ENCODE data around the gene RIC3.

RIC3 gene

DNA sequence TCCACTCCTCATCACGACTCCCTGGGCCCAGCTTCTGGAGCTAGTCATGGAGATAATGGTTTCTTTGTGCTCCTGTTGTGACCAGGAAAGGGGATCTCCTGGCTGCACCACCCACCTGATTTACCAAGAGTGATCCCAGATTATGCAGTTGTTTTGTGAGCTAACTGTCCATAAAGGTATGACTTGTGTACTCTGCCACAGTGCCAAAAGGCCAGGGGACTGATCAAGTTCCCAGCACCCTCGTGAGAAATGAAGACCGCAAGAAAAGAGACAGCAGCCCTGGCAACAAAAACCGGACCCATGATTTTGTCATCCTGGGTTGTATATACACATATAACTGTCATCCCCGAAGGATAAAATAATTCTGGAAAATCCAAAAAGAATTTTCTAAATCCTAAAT lies 61.2 kb downstream of the RIC3 start:
- TF ChIP-seq, protein P1, sequence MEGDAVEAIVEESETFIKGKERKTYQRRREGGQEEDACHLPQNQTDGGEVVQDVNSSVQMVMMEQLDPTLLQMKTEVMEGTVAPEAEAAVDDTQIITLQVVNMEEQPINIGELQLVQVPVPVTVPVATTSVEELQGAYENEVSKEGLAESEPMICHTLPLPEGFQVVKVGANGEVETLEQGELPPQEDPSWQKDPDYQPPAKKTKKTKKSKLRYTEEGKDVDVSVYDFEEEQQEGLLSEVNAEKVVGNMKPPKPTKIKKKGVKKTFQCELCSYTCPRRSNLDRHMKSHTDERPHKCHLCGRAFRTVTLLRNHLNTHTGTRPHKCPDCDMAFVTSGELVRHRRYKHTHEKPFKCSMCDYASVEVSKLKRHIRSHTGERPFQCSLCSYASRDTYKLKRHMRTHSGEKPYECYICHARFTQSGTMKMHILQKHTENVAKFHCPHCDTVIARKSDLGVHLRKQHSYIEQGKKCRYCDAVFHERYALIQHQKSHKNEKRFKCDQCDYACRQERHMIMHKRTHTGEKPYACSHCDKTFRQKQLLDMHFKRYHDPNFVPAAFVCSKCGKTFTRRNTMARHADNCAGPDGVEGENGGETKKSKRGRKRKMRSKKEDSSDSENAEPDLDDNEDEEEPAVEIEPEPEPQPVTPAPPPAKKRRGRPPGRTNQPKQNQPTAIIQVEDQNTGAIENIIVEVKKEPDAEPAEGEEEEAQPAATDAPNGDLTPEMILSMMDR (IDR thresholded peaks at IDR 0.05): no peak

DNA sequence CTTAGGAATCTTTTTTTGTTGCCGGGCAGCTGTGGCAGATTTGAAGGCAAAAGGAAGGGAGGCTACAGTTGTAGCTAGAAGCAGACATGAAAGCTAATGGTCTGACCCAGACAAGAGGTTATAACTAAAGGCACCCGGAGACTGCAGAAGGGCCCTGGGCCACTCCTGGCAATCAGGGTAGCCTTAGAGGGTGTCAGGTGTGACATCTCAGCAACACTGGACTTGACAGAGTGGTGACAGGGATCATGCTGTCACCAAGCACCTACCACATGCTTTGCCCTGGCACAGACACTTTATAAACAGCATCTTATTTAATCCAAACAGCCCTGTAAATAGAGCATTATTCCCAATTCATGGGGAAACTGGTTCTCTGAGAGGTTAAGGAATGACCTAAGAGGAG lies 62.1 kb downstream of the RIC3 start:
- TF ChIP-seq, protein P1 (IDR thresholded peaks at IDR 0.05): no peak

DNA sequence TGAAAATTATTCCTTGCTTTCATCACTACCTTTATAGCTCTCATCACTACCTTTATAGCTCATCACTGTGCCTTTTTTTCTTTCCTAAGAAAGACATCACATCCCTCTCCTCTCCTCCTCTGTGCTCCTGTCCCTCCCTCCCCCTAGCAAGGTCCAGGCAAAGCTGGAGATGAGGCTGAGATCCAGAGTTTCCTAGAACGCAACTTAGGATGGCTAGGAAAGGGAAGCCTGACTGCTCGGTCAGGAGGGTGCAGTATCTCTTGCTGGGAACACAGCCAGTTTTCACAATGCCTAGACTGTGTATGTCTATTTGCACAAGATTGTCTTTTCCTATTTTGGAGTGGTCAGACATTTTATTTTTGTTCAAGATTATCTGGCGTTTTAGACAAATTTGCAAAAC lies 63.2 kb downstream of the RIC3 start:
- TF ChIP-seq, protein P1 (IDR thresholded peaks at IDR 0.05): no peak

DNA sequence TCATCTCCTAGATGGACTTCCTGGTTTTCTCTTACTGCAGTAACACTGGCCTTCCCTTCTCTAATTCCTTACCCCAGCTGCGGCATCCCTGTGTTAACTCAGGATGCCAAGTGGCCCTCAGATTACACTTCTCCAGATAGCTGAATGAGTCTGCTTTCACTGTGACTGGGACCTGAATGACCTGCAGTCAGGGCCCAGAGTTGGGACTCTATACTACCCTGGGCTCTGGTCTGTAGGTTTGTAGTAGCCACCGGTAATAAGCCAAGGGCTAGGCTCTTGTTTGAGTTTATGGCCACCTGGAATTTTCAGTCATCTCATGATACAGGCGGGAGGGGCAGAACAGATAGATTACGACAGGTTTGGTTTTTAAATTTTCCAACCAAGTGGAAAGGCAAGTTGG lies 63.7 kb downstream of the RIC3 start:
- TF ChIP-seq, protein P1 (IDR thresholded peaks at IDR 0.05): no peak

DNA sequence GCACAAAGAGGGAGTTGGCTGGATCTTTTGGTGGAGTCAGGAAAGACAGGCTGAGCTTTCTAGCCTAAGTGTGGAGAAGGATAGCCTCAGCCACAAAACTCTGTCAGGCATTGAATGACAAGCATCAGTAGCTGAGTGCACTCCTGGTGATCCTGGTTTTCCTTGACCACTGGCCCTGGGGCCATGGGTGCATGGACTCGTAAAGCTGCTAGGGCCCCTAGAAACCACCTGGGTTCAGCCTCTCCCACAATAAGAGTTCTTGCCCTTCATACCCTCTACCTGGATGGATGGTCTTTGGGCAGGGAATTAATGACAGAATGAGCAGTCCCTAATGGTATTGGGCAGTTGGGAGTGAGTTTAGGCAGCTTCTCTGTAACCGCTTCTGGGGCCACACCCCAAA lies 64.9 kb downstream of the RIC3 start:
- TF ChIP-seq, protein P1 (IDR thresholded peaks at IDR 0.05): no peak

DNA sequence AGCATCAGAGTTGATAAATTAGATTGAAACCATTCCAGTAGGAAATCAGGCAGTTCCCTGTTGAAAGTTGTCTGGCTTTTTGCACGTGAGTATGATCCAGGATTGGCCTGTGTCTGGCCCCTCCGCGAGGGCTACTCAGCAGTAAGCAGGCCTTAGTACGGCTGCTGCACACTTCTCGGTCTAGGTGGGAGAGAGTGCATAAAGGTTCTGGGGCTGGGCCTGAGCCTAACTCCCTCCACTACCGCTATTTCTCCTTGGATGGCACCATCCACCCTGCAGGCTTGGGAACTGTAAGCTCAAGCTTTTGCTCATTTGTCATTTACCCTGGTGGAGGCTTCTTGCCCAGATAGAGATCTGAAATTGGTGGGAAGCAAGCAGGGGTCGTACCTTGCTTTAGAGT lies 65.9 kb downstream of the RIC3 start:
- TF ChIP-seq, protein P1 (IDR thresholded peaks at IDR 0.05): no peak

DNA sequence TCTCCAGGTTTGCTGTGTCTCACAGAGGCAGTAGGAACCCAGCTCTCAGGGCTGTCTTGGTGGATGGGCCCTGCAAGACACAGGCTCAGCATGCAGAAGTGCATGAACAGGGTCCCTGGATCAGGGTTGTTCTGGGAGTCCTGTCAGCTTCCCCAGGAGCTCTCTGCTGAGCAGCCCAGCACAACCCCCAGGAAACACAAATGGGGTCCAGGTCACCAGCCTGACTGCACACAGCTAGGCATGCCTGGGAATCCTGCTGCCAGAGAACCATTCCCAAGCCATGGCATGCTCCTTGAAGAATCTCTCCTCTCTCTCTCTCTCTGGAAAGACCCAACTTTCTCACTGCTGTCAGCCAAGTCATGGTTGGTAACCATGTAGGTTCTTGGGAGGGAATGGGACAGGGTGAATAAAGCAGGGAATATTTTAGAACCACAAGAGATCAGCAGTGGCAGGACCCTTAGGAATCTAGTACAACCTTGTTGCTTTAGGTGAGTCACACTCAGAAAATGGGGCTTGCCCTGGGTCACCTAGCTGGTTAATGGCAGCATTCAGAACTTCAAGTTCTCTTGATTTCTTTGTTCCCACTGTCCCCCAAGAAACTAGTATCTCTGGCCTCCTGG lies 66.4 kb downstream of the RIC3 start:
- TF ChIP-seq, protein P1 (IDR thresholded peaks at IDR 0.05): no peak

DNA sequence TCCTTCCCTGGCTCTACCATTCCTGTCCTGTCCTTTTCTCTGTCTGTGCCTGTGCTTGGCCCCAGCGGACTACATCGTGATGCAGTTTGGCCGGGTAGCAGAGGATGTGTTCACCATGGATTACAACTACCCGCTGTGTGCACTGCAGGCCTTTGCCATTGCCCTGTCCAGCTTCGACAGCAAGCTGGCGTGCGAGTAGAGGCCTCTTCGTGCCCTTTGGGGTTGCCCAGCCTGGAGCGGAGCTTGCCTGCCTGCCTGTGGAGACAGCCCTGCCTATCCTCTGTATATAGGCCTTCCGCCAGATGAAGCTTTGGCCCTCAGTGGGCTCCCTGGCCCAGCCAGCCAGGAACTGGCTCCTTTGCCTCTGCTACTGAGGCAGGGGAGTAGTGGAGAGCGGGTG lies 67.4 kb downstream of the RIC3 start:
- TF ChIP-seq, protein P1 (IDR thresholded peaks at IDR 0.05): no peak
